HG03095 (cell line): ENCODE data around the gene DNM3.
"Not testable (repeated sequence)": the region's sequence is repeated elsewhere in the genome, so short reads cannot be mapped to it uniquely, and the experiment has no call there.

Source experiments
- ATAC-seq: cut with Tn5 transposase; IDR thresholded peaks from one replicate; pipeline ENCODE4 v1.9.1; 2021; ENCODE audit warnings: moderate library complexity; ENCODE audit not compliant: unreplicated experiment

The DNM3 gene

DNA sequence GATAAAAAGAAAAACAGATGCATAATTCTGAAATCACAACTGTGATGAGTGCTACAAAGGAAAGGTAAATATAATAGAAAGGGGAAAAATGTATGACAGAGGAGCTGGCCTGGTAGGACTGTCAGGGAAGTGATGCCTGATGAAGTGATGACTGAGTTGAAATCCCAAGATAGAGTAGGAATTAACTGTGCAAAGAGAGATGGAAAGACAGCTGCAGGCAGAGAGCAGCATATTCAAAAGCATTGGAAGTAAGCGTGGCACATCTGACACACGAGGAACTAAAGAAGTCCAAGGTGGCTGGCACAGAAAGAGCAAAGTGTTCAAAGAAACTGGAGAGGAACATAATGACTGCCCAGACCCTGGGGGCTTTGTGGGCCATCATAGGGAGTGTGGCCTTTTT is 457.6 kb downstream of the DNM3 start:
- ATAC-seq = no peak

DNA sequence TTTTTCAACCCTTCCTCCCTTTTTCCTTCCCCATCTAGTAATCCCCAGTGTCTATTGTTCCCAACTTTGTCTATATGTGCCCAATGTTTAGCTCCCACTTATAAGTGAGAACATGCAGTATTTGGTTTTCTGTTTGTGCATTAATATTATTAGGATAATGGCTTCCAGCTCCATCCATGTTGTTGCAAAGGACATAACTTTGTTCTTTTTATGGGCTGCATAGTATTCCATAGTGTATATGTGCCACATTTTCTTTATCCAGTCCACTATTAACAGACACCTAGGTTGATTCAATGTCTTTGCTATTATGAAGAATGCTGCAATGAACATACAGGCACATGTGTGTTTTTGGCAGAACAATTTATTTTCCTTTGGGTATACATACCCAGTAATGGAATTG is 458.2 kb downstream of the DNM3 start:
- ATAC-seq = no peak

DNA sequence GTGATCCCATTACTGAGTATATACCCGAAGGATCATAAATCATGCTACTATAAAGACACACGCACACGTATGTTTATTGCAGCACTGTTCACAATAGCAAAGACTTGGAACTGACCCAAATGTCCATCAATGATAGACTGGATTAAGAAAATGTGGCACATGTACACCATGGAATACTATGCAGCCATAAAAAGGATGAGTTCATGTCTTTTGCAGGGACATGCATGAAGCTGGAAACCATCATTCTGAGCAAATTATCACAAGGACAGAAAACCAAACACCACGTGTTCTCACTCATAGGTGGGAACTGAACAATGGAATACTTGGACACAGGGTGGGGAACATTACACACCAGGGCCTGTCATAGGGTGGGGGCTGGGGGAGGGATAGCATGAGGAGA is 466.2 kb downstream of the DNM3 start:
- ATAC-seq = not testable (repeated sequence)

DNA sequence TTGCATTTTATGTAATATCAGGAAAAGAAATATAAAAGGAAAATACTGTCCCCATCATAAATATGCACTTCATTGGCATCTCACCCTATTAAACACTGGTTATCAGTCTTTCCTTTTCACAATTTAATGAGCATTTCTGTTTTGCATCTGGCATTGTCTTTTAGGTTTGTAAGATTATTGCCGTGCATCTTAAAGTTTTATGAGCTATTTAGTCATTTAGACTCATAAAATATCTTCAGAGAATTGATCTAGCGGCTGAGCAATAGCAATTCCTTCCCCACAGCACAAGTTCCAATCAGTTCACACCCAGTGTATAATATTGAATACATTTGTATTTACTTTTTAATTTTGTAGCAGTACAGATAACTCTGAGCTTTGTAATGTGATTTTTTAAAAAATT is 466.8 kb downstream of the DNM3 start:
- no peak for ATAC-seq

DNA sequence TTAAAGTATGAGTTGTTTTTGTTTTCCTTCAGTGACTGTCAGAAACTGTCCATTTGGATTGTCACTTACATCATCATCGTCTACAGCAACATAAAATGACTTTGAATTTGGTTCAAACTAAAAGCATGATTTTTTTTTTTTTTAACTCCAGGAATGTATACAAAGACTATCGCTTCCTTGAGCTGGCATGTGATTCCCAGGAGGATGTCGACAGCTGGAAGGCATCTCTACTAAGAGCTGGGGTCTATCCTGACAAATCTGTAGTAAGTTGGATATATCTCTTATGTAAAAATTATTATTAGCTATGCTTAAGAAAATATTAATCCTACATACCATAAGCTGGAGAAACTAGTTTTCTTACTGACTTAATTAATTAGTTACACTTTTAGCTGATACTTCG is 467.3 kb downstream of the DNM3 start:
- no peak for ATAC-seq

DNA sequence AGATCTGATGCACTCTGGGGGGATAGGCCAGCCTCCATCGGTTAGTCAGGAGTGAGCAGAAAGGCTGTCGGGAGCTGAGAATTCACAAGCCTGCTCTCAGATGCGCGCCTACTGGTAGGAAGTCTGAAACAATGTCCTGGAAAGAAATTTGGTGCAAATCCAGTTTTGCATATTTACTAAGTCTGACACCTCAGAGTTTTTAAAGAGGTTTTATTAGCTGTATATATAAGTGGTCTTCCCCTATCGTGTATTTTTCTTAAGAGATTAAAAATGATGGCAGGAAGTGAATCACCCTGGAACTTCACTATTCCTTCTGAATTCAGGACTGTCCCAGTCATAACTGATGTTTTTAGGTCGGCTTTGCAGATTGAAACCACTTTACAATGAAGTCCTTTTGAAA is 479.4 kb downstream of the DNM3 start:
- ATAC-seq = no peak

DNA sequence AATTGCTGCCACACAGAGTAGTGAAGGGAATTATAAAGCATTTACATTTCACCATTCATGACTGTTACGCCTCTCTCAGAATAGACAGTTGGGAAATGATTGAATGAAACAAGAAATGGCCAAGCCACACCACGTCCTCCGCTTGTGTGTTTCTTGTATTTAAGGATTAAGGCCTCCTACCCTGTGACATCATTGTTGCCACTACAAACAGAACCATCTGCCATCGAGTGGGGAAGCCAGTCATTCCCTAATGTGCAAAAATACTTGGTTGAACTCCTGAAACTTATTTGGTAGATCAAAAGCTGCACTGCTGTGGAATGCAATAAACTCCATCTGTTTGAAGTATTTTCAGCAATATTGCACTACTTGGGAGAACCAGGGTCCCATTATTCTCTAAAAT is 480.2 kb downstream of the DNM3 start:
- ATAC-seq = no peak

DNA sequence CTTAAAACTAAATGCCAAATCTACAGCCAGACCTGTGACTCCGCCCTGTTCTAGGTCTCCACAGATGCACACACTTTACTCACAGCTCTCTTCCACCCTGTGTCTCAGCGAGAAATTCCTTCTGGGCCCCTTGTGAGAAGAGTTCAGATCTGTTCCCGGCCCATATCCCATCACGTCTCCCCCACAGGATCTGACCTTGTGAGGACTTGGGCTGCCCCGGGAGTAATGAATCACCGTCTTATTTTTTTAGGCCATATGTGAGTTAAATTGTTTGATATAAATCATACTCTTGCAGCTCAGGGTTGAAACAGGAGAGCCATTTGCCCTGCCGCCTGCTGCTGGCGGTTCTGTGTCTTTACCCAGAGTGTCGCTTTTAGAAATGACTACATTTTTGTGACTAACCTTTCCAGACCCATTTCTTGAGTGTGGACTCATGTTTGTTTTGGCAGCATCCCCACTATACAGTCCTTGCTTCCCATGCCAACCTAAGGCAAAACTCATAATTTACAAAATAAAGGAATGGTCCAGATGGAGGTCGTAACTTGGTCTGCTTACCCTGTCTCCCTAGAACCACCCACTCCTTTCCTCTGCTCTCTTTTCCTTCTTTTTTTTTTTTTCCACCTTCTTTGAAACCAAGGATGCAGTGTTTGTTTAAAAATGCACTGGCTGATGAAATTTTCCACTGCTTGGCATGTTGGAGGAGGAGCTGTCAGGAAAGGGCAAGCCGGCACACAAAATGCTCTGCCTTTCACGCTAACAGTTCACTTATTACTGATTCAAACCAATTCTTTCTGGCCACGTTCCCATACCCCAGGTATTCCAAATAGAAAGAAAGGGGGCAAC is 481.1 kb downstream of the DNM3 start:
- ATAC-seq = no peak

DNA sequence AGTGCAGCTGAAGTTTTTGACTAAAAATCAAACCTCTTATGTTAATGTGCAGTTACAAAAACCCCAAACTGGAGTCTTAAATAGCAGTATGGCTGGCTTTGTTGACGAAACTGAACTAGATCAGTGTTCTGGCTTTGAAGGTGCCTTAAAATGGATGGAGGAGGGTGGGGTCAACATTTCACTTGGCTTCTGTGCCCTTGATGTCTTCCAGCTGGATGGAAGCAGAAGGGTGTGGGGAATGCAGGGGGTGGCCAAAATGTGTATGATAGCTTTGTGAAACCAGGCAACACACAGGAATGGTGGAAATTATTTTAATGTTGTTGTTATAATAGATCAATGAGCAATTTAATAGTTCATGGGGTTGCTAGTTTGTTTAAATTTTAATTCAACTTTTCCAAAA is 482.4 kb downstream of the DNM3 start:
- ATAC-seq = no peak

DNA sequence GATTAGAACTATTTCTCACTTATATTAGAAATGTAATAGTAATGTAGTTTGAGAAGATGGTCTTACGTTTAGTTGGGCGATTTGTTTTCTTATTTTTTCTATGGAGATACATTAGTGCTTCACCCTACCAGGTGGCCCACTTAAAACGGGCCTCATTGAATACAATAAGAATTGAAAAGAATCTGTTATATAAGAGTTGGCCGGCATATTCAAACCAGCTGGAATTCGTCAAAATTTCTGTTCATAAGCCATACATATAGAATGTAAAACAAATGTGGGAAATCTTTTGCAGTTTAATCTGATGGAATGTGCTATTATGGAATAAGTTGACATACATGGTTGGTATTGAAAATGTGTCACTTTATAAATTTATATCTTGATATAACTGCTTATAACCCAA is 482.8 kb downstream of the DNM3 start:
- no peak for ATAC-seq

DNA sequence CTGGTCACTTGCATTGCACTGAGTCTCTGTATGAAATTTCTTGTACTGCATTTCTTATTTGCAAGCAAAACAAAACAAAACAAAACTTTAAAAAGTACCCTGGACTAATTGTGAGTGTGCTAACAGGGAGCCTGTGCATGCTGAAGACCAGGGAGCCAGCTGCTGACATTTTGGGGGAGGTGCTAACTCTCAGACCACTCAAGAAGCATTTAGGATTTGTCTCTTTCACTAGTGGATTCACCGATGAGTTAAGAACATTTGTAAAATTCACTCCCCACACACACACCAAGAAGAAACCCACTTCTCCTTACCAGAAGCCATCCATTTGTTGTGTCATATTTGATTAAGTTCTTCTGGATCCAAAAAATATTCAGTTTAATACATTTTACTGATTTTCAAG is 483.5 kb downstream of the DNM3 start:
- no peak for ATAC-seq

DNA sequence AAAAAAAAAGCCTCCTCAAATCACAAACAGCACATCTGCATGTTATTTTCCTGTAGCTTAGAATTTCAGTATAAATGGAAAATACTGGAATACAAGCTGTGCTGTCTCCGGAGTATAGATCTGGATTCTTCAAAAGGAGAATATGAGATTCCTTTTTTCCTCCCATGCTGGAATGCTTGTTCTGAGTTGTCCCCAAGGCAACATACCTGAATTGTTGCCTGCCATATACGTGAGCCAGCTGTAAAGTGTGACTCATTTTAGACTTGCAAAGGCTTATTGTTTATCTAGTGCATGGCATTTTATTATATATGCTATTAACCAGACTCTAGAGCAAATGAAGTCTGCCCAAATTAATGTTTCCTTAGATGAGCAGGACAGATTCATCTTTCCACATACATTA is 484.2 kb downstream of the DNM3 start:
- ATAC-seq = no peak

DNA sequence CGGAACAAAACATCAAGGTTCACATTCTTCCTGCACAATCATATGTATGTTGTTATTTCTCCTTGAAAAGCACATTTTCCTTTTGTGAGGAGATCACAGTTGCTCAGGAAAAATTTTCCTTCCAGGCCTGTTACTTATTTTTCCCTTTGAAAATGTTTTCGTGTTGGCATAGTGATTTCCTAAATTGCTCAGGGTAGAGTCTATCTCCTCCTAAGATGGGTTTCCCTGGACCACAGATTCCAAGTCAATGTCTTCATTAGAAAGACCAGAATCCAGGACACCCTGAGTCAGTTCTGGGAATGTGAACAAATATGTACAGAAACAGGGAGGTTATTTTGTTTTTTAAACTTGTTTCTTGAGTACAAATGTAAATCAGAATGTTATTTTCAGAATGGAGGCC is 484.8 kb downstream of the DNM3 start:
- no peak for ATAC-seq

DNA sequence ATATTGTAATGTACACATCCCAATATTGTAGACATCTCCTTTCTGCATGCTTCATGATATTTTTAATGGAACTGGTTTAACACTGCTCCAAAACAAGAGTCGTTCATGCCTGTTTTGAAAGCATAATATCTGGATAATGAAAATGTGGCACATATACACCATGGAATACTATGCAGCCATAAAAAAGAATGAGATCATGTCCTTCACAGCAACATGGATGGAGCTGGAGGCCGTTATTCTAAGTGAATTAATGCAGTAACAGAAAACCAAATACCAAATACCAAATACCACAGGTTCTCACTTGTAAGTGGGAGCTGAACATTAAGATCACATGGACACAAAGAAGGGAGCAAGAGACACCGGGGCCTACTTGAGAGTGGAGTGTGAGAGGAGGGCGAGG is 487.0 kb downstream of the DNM3 start:
- ATAC-seq = no peak

DNA sequence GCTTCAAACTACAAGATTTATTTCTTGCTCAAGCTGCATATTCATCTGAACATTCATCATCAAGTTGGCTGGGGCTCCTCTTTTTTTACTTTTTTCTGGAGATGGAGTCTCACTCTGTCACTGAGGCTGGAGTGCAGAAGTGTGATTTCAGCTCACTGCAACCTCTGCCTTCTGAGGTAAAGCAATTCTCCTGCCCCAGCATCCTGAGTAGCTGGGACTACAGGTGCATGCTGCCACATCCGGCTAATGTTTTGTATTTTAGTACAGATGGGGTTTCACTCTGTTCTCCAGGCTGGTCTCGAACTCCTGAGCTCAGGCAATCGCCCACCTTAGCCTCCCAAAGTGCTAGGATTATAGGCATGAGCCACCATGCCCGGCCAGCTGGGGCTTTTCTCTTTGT is 490.9 kb downstream of the DNM3 start:
- no peak for ATAC-seq

DNA sequence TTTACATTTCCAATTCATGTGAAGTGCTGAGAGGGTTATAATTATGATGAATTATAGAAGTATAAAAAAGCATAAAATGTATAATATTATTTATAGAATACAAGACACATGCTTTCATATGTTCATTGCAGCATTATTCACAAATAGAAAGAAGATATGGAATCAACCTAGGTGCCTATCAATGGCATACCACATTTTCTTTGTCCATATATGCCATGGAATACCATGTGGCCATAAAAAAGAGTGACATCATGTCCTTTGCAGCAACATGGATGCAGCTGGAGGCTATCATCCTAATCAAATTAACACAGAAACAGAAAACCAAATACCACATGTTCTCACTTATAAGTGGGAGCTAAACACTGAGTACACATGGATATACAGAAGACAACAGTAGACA is 494.1 kb downstream of the DNM3 start:
- no peak for ATAC-seq

DNA sequence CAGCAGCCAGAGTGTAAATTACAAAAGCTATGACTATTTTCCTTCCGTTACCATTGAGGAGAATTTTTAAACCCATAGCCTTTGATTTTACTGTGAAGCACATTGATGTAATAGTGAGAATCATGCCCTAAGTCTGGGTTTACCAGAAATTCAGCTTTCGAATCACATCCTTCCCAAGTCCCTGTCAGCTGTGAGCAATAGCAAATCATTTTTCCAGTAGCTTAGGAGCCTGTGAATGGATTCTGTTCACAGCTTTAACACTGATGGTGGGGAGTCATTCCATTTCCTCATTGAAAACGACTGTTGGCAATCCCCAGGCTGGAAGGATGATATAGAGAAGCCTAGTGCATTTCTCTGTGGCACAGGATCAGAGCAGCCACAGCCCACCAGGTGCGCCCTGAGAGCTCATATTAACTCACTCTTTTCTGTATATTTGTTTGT is 497.0 kb downstream of the DNM3 start:
- ATAC-seq = no peak

DNA sequence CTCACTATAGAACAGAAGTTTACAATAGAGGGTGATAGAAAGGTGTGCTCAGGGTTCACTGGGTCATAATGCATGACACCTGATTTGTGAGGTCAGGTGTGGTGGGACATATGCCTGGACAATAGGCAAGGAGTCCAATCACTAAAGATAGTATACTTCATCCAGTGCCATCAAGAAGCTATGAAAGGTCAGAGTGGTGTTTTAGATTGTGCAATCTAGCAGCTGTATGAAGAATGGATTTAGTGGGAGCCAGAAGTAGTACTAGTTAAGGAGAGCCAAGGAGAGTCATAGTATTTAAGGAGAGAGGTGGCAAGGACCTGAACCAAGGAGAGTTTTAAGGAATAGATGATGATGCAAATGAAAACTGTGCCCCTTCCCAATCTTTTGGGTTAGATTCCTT is 498.5 kb downstream of the DNM3 start:
- no peak for ATAC-seq

DNA sequence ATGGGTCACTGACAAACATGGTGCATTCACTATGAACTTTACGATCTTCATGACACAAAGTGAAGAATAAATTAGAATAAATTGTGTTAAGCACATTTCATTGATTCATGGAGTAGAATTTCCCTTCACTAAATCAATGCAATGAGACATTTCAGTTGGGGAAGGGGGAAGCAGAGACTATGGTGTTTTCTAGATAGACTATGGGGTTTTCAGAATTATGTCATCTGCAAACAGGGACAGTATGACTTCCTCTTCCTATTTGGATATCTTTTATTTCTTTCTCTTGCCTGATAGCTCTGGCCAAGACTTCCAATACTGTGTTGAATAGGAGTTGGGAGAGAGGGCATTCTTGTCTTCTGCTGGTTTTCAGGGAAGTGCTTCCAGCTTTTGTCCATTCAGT is 499.2 kb downstream of the DNM3 start:
- ATAC-seq = no peak

DNA sequence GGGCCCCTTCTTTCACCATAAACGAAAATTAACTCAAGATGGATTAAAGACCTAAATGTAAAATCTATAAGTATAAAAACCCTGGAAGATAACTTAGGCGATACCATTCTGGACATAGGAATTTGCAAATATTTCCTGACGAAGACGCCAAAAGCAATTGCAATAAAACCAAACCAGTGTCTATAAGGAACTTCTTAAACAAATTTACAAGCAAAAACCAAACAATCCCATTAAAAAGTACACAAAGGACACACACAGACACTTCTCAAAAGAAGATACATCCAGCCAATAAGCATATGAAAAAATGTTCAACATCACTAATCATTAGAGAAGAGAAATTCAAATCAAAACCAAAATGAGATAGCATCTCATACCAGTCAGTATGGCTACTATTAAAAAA is 500.4 kb downstream of the DNM3 start:
- ATAC-seq = no peak

DNA sequence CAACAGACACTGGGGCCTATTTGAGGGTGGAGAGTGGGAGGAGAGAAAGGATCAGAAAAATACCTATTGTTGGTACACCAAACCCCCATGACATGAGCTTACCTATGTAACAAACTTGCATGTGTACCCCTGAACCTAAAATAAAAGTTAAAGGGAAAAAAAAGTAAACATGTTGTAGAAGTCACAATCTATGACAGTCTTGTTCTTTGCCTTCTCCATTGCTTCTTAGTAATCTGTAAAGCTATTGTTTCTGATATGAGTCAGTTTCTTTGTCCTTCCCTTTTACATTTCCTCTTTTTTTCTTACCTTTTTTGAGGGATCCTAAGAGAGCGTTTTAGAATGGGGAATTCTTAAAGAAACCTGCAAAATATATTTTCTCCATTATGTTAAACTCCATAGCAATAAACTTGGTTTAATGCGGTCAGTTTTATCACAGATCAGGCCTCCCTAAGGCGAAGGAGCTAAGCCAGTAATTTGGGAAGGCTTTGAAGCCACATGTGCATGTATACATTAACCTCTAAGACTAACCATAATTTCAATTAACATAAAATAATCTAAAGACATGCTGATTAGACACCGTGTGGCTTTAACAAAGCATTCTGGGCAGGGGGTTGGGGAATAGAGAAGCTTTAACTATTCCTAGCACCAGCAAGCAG is 501.4 kb downstream of the DNM3 start:
- ATAC-seq = peak; percentile 35

DNA sequence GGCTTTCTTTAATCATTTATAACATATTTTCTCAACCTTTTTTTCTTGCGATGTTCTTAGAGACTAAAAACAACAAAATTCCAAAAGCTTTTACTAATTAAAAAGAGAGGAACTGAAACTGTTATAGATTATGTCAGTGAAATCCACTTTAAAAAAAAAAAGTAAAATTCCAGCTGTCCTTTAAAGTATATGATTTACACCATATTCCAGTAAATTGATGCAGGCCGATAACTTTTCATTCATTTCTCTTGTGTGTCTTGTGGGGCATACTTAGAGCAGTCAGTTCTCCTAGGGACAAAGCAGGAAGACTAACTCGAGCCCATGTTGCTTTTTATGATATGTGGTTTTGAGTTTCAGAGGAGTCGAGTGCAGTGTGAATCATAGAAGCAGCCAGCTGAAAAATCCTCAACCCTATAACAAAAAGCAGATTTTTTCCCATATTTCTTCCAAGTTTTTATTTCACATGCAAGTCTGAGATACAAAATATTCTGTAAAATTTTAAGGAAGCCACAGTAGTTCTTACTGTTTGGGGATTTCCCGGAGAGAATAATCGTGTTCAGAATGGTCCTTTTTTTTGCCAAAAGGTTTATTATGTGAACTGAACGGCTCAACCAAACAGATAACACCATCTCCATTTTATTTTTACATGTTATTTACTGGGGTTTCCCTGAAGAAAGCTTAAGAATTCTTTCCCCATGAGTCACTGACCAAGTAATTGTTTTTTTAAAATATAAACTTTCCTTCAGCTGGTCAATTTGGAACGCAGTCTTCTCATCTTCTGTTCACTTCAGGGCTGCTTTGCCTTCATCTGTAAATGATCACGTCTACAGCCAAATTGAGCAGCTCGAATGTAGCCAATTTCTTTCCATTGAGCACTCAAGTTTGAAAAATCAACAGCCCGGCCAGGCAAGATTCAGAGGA is 502.2 kb downstream of the DNM3 start:
- peak; percentile 34 for ATAC-seq
